ENCODE measurements around the gene KAZN. TPM values are rescaled to one million over a fixed set of nuclear protein-coding genes. Genes with fewer than 3 reads are reported as not detected.
A peak's percentile ranks its signal among the peaks of the same experiment; 100 is the strongest.

Gene KAZN
- total and polyA plus RNA-seq, 2 donors (not counting 1 experiment from before 2014, with no cell fraction given): 3.4 to 5.0 TPM

- no peaks in the 10 kb centered on the region for H3K36me3 ChIP-seq (ENCODE audit: control insufficient read depth, insufficient read depth, low read length)
- H3K4me2 ChIP-seq (ENCODE audit: extremely low read depth, insufficient read depth, low read length): no peak overlapping the region
- no peak for DNase-seq (ENCODE audit: low read depth in 2 of 2)
- TF ChIP-seq CTCF (conservative IDR thresholded peaks at IDR 0.05 in 1 of 2, IDR thresholded peaks at IDR 0.05 in 1 of 2; ENCODE audit: low read depth in 1 of 2, low read length in 2 of 2) (no peak), EZH2 (IDR thresholded peaks at IDR 0.05; ENCODE audit: low read length, missing control alignments) (no peak)
- H3K4me3 ChIP-seq (replicated peaks in 1 of 4; ENCODE audit: control extremely low read depth in 1 of 4, insufficient read depth in 1 of 4, low read depth in 3 of 4, low read length in 4 of 4): no peak overlapping the region
- no peaks in the 10 kb centered on the region for H3K27me3 ChIP-seq (ENCODE audit: control insufficient read depth, insufficient read depth, low read length)
- no peak overlapping the region for H3K9ac ChIP-seq (ENCODE audit: insufficient read depth, low read length)
- no peaks in the 10 kb centered on the region for H3K9me3 ChIP-seq (ENCODE audit: control insufficient read depth, insufficient read depth, low read depth, low read length)
- H2AFZ ChIP-seq (ENCODE audit: low read length): no peak overlapping the region
- no peaks in the 10 kb centered on the region for H4K20me1 ChIP-seq (ENCODE audit: control insufficient read depth, extremely low read depth, insufficient read depth, low read length)
- no peak overlapping the region for H3K27ac ChIP-seq (ENCODE audit: insufficient read depth, low read length)
- peaks cover 30% of the 10 kb centered on the region for H3K4me1 ChIP-seq (ENCODE audit: control insufficient read depth, extremely low read depth, insufficient read depth, low read length)
- peaks cover 4% of the 10 kb centered on the region for H3K79me2 ChIP-seq (ENCODE audit: control insufficient read depth, insufficient read depth, low read length)
Observed at GRCh38 chr1:14928412-14928811, 329.9 kb downstream of the KAZN start.

- Histone ChIP-seq H3K27ac (ENCODE audit: insufficient read depth, low read length) (peak overlapping the region; percentile 27), H4K20me1 (ENCODE audit: control insufficient read depth, extremely low read depth, insufficient read depth, low read length) (no peaks in the 10 kb centered on the region), H3K9me3 (ENCODE audit: control insufficient read depth, insufficient read depth, low read depth, low read length) (no peaks in the 10 kb centered on the region), H3K36me3 (ENCODE audit: control insufficient read depth, insufficient read depth, low read length) (no peaks in the 10 kb centered on the region), H3K27me3 (ENCODE audit: control insufficient read depth, insufficient read depth, low read length) (no peaks in the 10 kb centered on the region), H3K4me1 (ENCODE audit: control insufficient read depth, extremely low read depth, insufficient read depth, low read length) (peaks cover 30% of the 10 kb centered on the region), H3K4me2 (ENCODE audit: extremely low read depth, insufficient read depth, low read length) (peak overlapping the region; percentile 8), H3K4me3 (replicated peaks in 1 of 4; ENCODE audit: control extremely low read depth in 1 of 4, insufficient read depth in 1 of 4, low read depth in 3 of 4, low read length in 4 of 4) (no peak overlapping the region), H2AFZ (ENCODE audit: low read length) (no peak overlapping the region), H3K9ac (ENCODE audit: insufficient read depth, low read length) (no peak overlapping the region), H3K79me2 (ENCODE audit: control insufficient read depth, insufficient read depth, low read length) (peaks cover 4% of the 10 kb centered on the region)
- TF ChIP-seq CTCF (conservative IDR thresholded peaks at IDR 0.05 in 1 of 2, IDR thresholded peaks at IDR 0.05 in 1 of 2; ENCODE audit: low read depth in 1 of 2, low read length in 2 of 2) (no peak), EZH2 (IDR thresholded peaks at IDR 0.05; ENCODE audit: low read length, missing control alignments) (no peak)
- DNase-seq (ENCODE audit: low read depth in 2 of 2): peak in 1 of 2 donors; percentile 13
Observed at GRCh38 chr1:14928886-14929546, 330.5 kb downstream of the KAZN start.

- H3K4me2 ChIP-seq (ENCODE audit: extremely low read depth, insufficient read depth, low read length): peak overlapping the region; percentile 8
- H3K27ac ChIP-seq (ENCODE audit: insufficient read depth, low read length): no peak overlapping the region
- H3K9me3 ChIP-seq (ENCODE audit: control insufficient read depth, insufficient read depth, low read depth, low read length): no peaks in the 10 kb centered on the region
- H3K9ac ChIP-seq (ENCODE audit: insufficient read depth, low read length): no peak overlapping the region
- H3K4me3 ChIP-seq (replicated peaks in 1 of 4; ENCODE audit: control extremely low read depth in 1 of 4, insufficient read depth in 1 of 4, low read depth in 3 of 4, low read length in 4 of 4): no peak overlapping the region
- peak; percentile 72 to 79 for DNase-seq (ENCODE audit: low read depth in 2 of 2)
- no peak overlapping the region for H2AFZ ChIP-seq (ENCODE audit: low read length)
- no peaks in the 10 kb centered on the region for H3K36me3 ChIP-seq (ENCODE audit: control insufficient read depth, insufficient read depth, low read length)
- no peaks in the 10 kb centered on the region for H3K27me3 ChIP-seq (ENCODE audit: control insufficient read depth, insufficient read depth, low read length)
- peaks cover 30% of the 10 kb centered on the region for H3K4me1 ChIP-seq (ENCODE audit: control insufficient read depth, extremely low read depth, insufficient read depth, low read length)
- no peaks in the 10 kb centered on the region for H4K20me1 ChIP-seq (ENCODE audit: control insufficient read depth, extremely low read depth, insufficient read depth, low read length)
- H3K79me2 ChIP-seq (ENCODE audit: control insufficient read depth, insufficient read depth, low read length): peaks cover 4% of the 10 kb centered on the region
- TF ChIP-seq CTCF (conservative IDR thresholded peaks at IDR 0.05 in 1 of 2, IDR thresholded peaks at IDR 0.05 in 1 of 2; ENCODE audit: low read depth in 1 of 2, low read length in 2 of 2): no peak
- no peak for TF ChIP-seq EZH2 (IDR thresholded peaks at IDR 0.05; ENCODE audit: low read length, missing control alignments)
Observed at GRCh38 chr1:14929547-14930246, 331.2 kb downstream of the KAZN start.

Measured in fibroblast of lung (primary cell).